ENCODE results near the gene STAP2. TPM values are rescaled to one million over a fixed set of nuclear protein-coding genes. Genes with fewer than 3 reads are reported as not detected.

The STAP2 gene
- total and polyA plus RNA-seq, 9 of the 15 experiments (the other 6 are each of a cell fraction or from before 2014, with no cell fraction given): 1.2 to 9.8 (median 4.5) TPM

- Histone ChIP-seq H4K20me1 (replicated peaks; ENCODE audit: control insufficient read depth, insufficient read depth, low read length) (no peaks in the 10 kb centered on the region), H3K79me2 (ENCODE audit: control insufficient read depth, insufficient read depth, low read length) (no peaks in the 10 kb centered on the region), H3K27ac (ENCODE audit: extremely low read depth, low read depth, low read length) (no peak overlapping the region), H3K36me3 (ENCODE audit: control insufficient read depth, insufficient read depth, low read length) (no peaks in the 10 kb centered on the region), H3K27me3 (ENCODE audit: control insufficient read depth in 2 of 2, insufficient read depth in 2 of 2, low read length in 2 of 2) (no peaks in the 10 kb centered on the region), H2AFZ (ENCODE audit: low read depth, low read length) (no peak overlapping the region), H3K9me1 (ENCODE audit: control insufficient read depth, insufficient read depth, low read length) (no peaks in the 10 kb centered on the region), H3K9me3 (replicated peaks; ENCODE audit: control insufficient read depth, insufficient read depth, low read depth, low read length) (peaks cover 4% of the 10 kb centered on the region; the same call in 1 of the 2 replicates), H3K4me3 (no peak overlapping the region), H3K9ac (ENCODE audit: insufficient read depth in 1 of 2, low read depth in 2 of 2, low read length in 2 of 2) (0 out of 4 replicates have a peak overlapping the region, but pooled peaks of 1 of the 2 experiments have one; percentile 66), H3K4me1 (replicated peaks in 1 of 2; ENCODE audit: control insufficient read depth in 2 of 2, insufficient read depth in 2 of 2, low read length in 2 of 2) (peaks cover 0 to 17% of the 10 kb centered on the region in 2 experiments; a peak in 3 of 5 replicates), H3K4me2 (ENCODE audit: insufficient read depth, low read length) (no peak overlapping the region)
- WGBS (ENCODE audit: insufficient coverage, low coverage, missing lambda C conversion rate): 66% methylated on average over 2 of the region's 7 CpGs
- FAIRE-seq (no peak), ATAC-seq (no peak), DNase-seq (ENCODE audit: extremely low read depth in 1 of 4, low spot score in 3 of 4) (no peak)
- no TSS peak for BruUV-seq (replicated peaks)
- ChIA-PET CTCF (ENCODE audit: low intra/inter-chr PET ratio) (no interaction called here), POLR2A (no interaction called here)
- TF ChIP-seq ZNF134 (CRISPR knock-in tag; conservative IDR thresholded peaks at IDR 0.05) (no peak), THRB (CRISPR knock-in tag; conservative IDR thresholded peaks at IDR 0.05) (no peak), NKRF (IDR thresholded peaks at IDR 0.05; ENCODE audit: borderline replicate concordance) (no peak), TEAD1 (CRISPR knock-in tag; IDR thresholded peaks at IDR 0.05) (no peak), ZNF436 (CRISPR knock-in tag; IDR thresholded peaks at IDR 0.05) (no peak)
- in situ Hi-C loops (cut with MboI) (no loop called here), intact Hi-C loops (cut with micrococcal nuclease) (no loop called here)
These were observed 20.2 kb downstream of the STAP2 start for GRCh38 chr19:4318460-4318859.
